ENCODE data around the gene TAMALIN.
A peak's percentile ranks its signal among the peaks of the same experiment; 100 is the strongest.

The TAMALIN gene

DNA sequence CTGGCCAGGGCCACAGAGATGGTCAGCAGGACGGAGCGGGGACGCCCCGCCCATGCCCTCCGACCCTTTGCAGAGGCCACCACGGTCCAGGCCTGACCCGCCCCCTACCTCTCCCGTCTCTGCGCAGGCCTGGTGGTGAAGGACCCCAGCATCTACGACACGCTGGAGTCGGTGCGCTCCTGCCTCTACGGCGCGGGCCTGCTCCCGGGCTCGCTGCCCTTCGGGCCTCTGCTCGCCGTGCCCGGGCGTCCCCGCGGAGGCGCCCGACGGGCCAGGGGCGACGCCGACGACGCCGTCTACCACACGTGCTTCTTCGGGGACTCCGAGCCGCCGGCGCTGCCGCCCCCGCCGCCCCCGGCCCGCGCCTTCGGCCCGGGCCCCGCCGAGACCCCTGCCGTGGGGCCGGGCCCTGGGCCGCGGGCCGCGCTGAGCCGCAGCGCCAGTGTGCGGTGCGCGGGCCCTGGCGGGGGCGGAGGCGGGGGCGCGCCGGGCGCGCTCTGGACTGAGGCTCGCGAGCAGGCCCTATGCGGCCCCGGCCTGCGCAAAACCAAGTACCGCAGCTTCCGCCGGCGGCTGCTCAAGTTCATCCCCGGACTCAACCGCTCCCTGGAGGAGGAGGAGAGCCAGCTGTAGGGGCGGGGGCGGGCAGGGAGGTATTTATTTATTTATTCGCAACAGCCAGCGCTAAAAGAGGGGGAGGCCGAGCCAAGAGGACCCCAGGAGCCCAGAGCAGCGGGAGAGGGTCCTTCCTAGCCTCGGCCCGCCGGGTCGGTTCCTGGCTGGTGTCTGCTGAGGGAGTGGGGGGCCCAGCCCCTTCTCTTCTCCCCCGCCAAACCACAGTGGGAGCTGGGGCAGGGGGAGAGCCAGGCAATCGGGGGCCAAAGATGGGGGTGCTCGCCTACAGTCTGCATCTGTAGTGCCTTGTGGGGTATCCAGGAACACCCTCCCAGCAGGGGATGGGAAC lies 8.1 kb downstream of the TAMALIN start:
- Histone ChIP-seq H3K79me2 (ENCODE audit: control insufficient read depth, insufficient read depth, low read length, unreplicated experiment) (no peaks in the 10 kb centered on the region), H3K36me3 (ENCODE audit: insufficient read depth, low read length) (no peaks in the 10 kb centered on the region), H3K27me3 (ENCODE audit: insufficient read depth, low read length) (no peaks in the 10 kb centered on the region), H2AFZ (ENCODE audit: low read length, unreplicated experiment) (no peak overlapping the region), H3K4me3 (ENCODE audit: low read depth, low read length) (no peak overlapping the region), H3K27ac (ENCODE audit: low read depth, low read length) (no peak overlapping the region), H3K4me1 (ENCODE audit: control insufficient read depth, insufficient read depth, low read length, unreplicated experiment) (peaks cover 8% of the 10 kb centered on the region)

DNA sequence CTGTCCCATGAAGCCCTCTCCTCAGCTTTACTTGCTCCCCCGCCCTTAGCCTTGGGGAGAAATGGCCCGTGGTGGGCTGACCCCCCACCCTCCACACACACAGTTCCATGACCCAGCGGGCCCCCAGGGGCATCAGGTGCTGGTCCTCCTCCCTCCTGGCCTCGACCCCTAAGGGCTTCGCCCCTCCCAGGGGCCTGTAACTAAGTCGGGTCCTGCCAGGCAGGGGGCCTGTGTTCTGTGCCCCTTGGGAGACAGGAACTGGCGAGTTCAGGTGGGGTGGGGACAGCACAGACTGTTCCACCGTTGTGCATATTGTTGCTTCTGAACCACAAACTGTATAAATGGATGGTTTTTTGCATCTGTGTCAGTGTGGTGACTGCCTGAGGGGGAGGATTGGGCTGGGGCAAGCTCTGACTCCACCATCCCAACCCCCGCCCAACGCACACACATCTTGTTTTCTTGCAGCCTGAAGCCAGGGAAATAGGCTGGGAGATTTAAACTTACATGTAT lies 8.8 kb downstream of the TAMALIN start:
- Histone ChIP-seq H3K4me1 (ENCODE audit: control insufficient read depth, insufficient read depth, low read length, unreplicated experiment) (peaks cover 2% of the 10 kb centered on the region), H3K4me3 (ENCODE audit: low read depth, low read length) (no peak overlapping the region), H3K36me3 (ENCODE audit: insufficient read depth, low read length) (no peaks in the 10 kb centered on the region), H3K79me2 (ENCODE audit: control insufficient read depth, insufficient read depth, low read length, unreplicated experiment) (no peaks in the 10 kb centered on the region), H2AFZ (ENCODE audit: low read length, unreplicated experiment) (no peak overlapping the region), H3K27me3 (ENCODE audit: insufficient read depth, low read length) (no peaks in the 10 kb centered on the region), H3K27ac (ENCODE audit: low read depth, low read length) (no peak overlapping the region)

DNA sequence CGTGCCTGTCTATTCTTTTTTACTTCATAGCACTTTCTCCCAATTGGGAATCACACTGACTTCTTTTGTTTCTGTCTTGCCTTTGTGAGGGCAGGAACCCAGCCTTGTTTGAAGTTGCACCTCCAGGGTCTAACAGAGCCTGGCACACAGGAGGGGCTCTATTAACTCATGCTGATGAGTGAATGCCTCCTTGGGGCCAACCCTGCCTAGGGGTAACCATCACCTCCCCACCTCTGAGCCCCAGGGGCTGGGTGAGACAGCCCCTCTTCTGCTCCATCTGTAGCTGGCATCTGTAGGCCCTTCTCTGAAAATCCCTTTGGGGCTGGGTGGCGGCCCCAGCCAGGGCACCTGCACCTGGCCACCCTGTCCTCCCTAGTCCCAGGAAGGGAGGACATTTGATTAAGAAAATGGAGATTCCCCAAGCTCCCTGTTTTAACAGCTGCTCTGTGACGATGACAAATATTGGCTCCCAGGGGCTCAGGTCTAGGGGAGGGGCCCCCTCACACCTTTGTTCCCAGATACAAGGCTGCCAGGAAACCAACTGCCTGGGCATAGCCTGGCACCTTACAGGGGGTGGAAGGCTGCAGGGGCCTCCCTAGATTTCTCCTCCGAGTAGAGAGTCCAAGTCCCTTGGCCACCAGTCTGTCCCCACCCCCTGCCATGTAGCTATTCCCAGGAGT lies 11.8 kb downstream of the TAMALIN start:
- H3K27me3 ChIP-seq (ENCODE audit: insufficient read depth, low read length): no peaks in the 10 kb centered on the region
- no peaks in the 10 kb centered on the region for H3K36me3 ChIP-seq (ENCODE audit: insufficient read depth, low read length)

DNA sequence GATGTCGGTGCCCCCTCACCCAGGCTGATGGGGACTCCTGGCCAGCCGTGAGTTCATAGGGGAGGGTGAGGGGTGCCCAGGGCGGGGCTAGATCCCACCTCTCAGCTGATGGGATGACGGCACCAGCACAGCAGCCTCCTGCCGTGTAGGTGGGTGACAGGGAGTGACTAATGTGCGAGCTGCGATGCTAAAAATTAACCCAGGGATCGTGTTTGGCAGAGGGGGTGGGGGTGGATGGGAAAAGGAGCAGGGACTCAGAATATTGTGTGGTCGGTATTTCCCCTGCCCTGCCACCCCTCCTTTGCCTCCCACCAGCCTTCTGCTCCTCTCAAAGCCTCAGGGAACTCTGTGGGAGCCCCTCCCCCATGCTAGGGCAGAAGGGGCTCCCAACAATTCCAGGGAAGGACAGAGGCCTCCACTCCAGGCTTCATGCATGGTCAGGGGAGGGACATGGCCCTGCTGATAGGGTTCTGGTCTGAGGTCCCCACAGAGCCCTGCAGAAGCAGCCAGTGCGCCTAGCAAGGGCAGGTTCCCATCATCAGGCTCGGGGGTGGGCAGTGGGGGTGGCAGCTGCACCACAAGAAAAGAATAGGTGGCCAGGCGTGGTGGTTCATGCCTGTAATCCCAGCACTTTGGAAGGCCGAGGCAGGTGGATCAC lies 12.5 kb downstream of the TAMALIN start:
- no peak overlapping the region for H2AFZ ChIP-seq (ENCODE audit: low read length, unreplicated experiment)
- H3K79me2 ChIP-seq (ENCODE audit: control insufficient read depth, insufficient read depth, low read length, unreplicated experiment): no peaks in the 10 kb centered on the region
- H3K36me3 ChIP-seq (ENCODE audit: insufficient read depth, low read length): no peaks in the 10 kb centered on the region
- no peaks in the 10 kb centered on the region for H3K4me1 ChIP-seq (ENCODE audit: control insufficient read depth, insufficient read depth, low read length, unreplicated experiment)
- H3K27me3 ChIP-seq (ENCODE audit: insufficient read depth, low read length): no peaks in the 10 kb centered on the region
- no peak overlapping the region for H3K27ac ChIP-seq (ENCODE audit: low read depth, low read length)
- no peak overlapping the region for H3K4me3 ChIP-seq (ENCODE audit: low read depth, low read length)

More for the DNA sequence above, 11.8 kb downstream of the TAMALIN start:
- no peaks in the 10 kb centered on the region for H3K4me1 ChIP-seq (ENCODE audit: control insufficient read depth, insufficient read depth, low read length, unreplicated experiment)
- no peak overlapping the region for H2AFZ ChIP-seq (ENCODE audit: low read length, unreplicated experiment)
- H3K4me3 ChIP-seq (ENCODE audit: low read depth, low read length): no peak overlapping the region
- no peak overlapping the region for H3K27ac ChIP-seq (ENCODE audit: low read depth, low read length)
- H3K79me2 ChIP-seq (ENCODE audit: control insufficient read depth, insufficient read depth, low read length, unreplicated experiment): no peaks in the 10 kb centered on the region

DNA sequence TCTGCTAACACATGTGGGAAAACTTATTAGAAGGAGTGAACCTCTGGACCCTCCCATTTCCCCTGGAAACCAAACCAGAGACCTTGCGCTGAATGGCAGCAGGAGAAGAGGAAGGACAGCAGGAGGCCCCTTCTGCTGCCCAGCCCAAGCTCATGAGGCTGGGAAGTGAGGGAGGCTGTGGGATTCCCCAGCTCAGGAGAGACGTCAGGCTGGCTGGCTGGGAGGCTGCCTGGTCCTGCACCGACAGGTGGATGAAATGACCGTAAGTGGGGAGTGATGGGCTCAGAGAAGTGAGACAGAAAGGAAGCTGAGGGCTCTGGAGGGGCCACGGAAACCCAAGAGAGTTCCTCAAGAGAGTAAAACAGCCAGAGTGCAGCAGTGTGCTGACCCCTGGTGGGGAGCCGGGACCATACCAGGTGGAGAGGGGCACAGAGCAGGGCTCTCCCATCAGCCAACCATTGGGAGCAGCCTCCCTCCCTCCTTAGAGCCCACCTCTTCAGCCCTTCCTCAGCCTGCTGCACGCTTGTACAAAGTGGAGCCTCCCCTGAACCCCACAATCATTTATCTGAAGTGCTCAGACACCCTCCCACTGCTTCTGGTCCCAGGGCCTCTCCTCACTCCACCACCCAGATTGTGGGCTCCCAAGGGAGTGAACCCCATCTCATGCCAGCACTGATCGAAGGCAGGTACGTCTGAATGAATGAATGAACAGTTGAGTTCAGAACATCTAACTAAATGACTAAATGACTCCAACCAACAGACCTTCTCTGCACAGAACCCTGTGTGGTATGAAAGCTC lies 14.0 kb downstream of the TAMALIN start:
- H3K27me3 ChIP-seq (ENCODE audit: insufficient read depth, low read length): no peaks in the 10 kb centered on the region

DNA sequence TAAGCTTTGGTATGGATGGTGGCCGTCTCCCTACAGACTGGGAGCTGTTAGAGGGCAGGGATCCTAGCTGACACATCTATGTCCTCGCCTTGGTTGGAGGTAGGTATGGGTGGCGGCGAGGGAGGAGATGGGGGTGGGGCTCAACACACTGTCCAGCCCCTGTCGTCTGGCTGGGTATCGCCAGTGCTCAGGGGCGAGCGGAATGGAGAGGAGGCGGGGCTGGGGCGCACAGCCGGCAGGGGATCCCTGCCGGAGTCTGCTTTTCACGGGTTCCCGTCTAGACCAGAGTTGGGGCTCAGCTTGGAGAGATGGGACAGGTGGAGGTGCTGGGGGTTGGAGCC lies 16.1 kb downstream of the TAMALIN start:
- Histone ChIP-seq H3K4me1 (ENCODE audit: control insufficient read depth, insufficient read depth, low read length, unreplicated experiment) (peaks cover 5% of the 10 kb centered on the region), H3K79me2 (ENCODE audit: control insufficient read depth, insufficient read depth, low read length, unreplicated experiment) (no peaks in the 10 kb centered on the region), H3K27ac (ENCODE audit: low read depth, low read length) (no peak overlapping the region), H3K4me3 (ENCODE audit: low read depth, low read length) (peak overlapping the region; percentile 71), H2AFZ (ENCODE audit: low read length, unreplicated experiment) (no peak overlapping the region), H3K36me3 (ENCODE audit: insufficient read depth, low read length) (no peaks in the 10 kb centered on the region), H3K27me3 (ENCODE audit: insufficient read depth, low read length) (no peaks in the 10 kb centered on the region)

More for the DNA sequence above, 14.0 kb downstream of the TAMALIN start:
- Histone ChIP-seq H3K4me1 (ENCODE audit: control insufficient read depth, insufficient read depth, low read length, unreplicated experiment) (no peaks in the 10 kb centered on the region), H3K27ac (ENCODE audit: low read depth, low read length) (no peak overlapping the region), H3K79me2 (ENCODE audit: control insufficient read depth, insufficient read depth, low read length, unreplicated experiment) (no peaks in the 10 kb centered on the region), H3K4me3 (ENCODE audit: low read depth, low read length) (no peak overlapping the region), H2AFZ (ENCODE audit: low read length, unreplicated experiment) (no peak overlapping the region), H3K36me3 (ENCODE audit: insufficient read depth, low read length) (no peaks in the 10 kb centered on the region)

DNA sequence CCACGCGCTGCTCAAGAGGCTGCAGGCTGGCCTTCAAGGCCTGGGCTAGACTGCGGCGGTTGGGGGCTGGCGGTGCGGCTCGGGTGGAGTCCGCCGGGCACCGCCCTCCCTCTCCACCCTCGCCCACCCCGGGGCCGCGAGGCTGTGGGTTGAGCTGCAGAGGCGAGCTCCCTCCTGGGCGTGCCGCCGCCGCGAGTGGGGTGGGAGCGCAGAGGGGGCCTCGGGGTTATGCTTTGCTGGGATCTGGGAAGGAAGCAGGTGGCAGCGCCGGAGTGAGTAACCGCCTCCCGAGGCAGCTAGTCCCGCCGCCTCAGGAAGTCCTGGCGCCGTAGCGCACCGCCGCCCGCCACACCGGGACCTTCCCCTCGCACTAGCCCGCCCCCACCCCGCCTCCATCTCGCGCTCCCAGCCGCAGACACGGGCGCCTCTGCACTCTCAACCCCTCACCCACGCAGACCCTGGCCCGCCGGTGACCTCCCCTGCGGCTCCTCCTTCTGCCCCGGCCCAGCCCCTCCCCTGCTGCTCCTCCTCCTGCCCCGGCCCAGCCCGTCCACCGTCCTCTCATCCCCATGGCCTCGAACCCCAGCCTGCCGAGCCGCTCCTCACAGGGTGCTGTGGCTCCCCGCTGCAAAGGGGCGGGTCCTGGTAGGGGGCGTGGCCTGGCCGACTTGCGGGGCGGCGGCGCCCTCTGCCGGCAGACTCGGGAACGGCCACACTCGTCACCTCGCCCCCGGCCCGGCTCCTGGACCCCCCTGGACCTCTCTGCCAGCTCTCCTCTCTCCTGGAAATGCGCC lies 16.6 kb downstream of the TAMALIN start:
- Histone ChIP-seq H3K36me3 (ENCODE audit: insufficient read depth, low read length) (no peaks in the 10 kb centered on the region), H3K4me1 (ENCODE audit: control insufficient read depth, insufficient read depth, low read length, unreplicated experiment) (peaks cover 5% of the 10 kb centered on the region), H2AFZ (ENCODE audit: low read length, unreplicated experiment) (no peak overlapping the region), H3K4me3 (ENCODE audit: low read depth, low read length) (peak overlapping the region; percentile 71), H3K27me3 (ENCODE audit: insufficient read depth, low read length) (no peaks in the 10 kb centered on the region), H3K27ac (ENCODE audit: low read depth, low read length) (no peak overlapping the region), H3K79me2 (ENCODE audit: control insufficient read depth, insufficient read depth, low read length, unreplicated experiment) (no peaks in the 10 kb centered on the region)

DNA sequence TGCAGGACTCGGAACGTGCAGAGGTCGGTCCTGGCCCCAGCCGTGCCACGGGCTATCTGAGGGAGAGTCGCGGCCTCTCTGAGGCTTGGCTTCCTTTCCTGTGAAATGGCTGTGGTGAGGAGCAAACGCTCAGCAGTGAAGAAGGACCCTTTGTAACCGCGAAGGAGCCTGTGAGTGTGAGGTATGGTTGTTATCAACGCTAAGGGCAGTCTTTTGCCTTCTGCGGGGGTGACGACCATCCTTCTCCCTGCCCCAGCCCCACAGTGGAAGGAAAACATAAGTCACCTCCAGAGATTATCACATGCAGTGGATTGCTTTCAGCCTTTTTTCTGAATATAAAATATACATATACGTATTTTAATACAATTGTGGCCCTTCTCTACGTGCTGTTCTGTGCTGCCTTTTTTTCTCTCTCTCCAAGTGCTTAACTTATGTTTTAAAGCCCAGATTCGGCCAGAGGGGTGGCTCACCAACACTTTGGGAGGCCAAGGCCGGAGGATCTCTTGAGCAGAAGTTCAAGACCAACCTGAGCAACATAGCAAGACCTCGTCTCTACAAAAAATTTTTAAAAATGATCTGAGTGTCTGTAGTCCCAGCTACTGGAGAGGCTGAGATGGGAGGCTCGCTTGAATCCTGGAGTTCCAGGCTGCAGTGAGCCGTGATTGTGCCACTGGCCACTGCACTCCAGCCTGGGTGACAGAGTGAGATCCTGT lies 17.4 kb downstream of the TAMALIN start:
- Histone ChIP-seq H3K79me2 (ENCODE audit: control insufficient read depth, insufficient read depth, low read length, unreplicated experiment) (no peaks in the 10 kb centered on the region), H3K36me3 (ENCODE audit: insufficient read depth, low read length) (no peaks in the 10 kb centered on the region), H3K27me3 (ENCODE audit: insufficient read depth, low read length) (no peaks in the 10 kb centered on the region), H3K4me1 (ENCODE audit: control insufficient read depth, insufficient read depth, low read length, unreplicated experiment) (peaks cover 5% of the 10 kb centered on the region), H3K27ac (ENCODE audit: low read depth, low read length) (no peak overlapping the region), H2AFZ (ENCODE audit: low read length, unreplicated experiment) (peak overlapping the region; percentile 20), H3K4me3 (ENCODE audit: low read depth, low read length) (peak overlapping the region; percentile 71)

DNA sequence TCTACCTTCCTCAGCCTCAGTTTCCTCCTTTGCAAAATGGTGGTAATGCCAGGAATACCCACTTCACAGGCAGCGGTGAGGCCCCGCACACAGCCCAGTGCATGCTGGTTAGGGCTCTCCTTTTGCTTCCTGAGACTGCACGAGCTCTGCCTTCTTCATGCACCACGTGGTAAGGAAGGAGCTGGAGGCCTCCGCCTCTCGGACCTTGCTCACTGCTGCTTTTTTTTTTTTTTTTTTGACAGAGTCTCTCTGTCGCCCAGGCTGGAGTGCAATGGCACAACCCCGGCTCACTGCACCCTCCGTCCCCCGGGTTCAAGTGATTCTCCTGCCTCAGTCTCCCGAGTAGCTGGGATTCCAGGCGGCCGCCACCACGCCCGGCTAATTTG lies 18.1 kb downstream of the TAMALIN start:
- Histone ChIP-seq H3K4me3 (ENCODE audit: low read depth, low read length) (no peak overlapping the region), H3K36me3 (ENCODE audit: insufficient read depth, low read length) (no peaks in the 10 kb centered on the region), H3K27me3 (ENCODE audit: insufficient read depth, low read length) (no peaks in the 10 kb centered on the region), H2AFZ (ENCODE audit: low read length, unreplicated experiment) (no peak overlapping the region), H3K79me2 (ENCODE audit: control insufficient read depth, insufficient read depth, low read length, unreplicated experiment) (no peaks in the 10 kb centered on the region), H3K4me1 (ENCODE audit: control insufficient read depth, insufficient read depth, low read length, unreplicated experiment) (peaks cover 5% of the 10 kb centered on the region), H3K27ac (ENCODE audit: low read depth, low read length) (no peak overlapping the region)
